ENCODE data around the gene ARNT2.

GRCh38 chr15:80556694-80557367 lies 152.6 kb downstream of the ARNT2 start:
- TF ChIP-seq CTCF (IDR thresholded peaks at IDR 0.05) (no peak), POLR2A (IDR thresholded peaks at IDR 0.05) (no peak), POLR2AphosphoS5 (IDR thresholded peaks at IDR 0.05) (no peak)
